GM18508 (cell line): ENCODE measurements around the gene ZFP57.
"Not testable (repeated sequence)": the region's sequence is repeated elsewhere in the genome, so short reads cannot be mapped to it uniquely, and the experiment has no call there.

ENCODE experiments used
- ATAC-seq: cut with Tn5 transposase; IDR thresholded peaks from one replicate; pipeline ENCODE4 v1.9.1; 2021; ENCODE audit warnings: moderate number of reproducible peaks; ENCODE audit not compliant: insufficient read depth, unreplicated experiment

ZFP57 gene

DNA sequence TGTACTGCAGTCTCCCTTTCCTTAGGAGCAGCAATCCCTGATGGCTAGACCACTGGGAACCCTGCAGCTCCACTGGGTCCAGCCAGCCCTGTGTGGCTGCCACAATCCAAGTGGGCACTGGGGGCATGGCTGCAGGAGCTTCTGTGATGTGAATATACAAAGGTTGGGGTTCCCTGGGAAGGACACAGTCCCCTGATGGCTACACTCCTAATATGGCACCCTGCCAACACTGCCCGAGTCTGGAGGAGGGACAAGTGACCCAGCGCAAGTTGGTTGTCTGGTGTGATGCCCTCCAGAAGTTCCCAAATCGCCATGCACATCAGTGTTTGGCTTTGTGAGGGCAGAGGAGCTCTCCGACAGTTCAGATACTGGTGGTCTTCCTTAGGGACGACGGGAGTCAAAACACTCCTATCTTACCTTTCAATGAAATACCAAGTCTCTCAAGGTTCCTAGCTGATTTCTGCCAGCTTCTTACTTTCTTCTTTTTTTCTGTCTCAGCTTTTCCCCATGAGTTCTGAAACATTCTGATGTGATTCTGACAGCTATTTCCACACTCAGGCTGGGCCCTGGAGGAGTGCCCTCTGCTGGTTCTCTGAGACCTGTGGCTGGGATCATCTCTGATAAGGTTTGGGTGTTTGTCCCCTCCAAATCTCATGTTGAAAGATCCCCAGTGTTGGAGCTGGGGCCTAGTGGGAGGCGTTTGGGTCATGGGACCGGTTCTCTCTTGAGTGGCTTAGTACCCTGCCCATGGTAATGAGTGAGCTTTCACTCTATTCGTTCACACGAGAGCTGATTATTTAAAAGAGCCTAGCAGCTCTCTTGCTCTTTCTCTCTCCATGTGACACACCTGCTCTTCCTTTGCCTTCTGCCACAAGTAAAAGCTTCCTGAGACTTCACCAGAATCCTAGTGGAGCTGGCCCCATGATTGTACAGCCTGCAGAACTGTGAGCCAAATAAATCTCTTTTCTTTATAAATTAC lies 15.5 kb upstream of the ZFP57 start:
- no peak for ATAC-seq

DNA sequence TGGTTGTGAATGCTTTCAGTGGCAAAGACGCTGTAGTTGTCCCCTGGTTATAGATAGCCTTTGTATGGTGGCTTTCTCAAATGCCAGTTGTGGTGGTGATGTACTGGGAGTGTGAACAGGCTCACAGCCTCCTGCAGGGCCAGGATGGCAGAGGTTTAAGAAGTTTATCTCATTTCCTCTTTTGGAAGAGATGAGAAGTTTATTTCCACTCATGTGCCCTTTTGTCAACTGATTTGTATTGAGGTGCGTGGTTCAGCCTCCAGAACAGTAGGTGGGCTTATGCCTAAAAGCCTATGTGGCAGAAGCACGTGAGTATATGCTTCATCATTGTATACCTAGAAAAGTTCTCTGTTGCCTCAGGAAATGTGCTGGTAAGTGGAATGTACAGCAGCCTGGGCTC lies 13.7 kb upstream of the ZFP57 start:
- ATAC-seq, result no peak

DNA sequence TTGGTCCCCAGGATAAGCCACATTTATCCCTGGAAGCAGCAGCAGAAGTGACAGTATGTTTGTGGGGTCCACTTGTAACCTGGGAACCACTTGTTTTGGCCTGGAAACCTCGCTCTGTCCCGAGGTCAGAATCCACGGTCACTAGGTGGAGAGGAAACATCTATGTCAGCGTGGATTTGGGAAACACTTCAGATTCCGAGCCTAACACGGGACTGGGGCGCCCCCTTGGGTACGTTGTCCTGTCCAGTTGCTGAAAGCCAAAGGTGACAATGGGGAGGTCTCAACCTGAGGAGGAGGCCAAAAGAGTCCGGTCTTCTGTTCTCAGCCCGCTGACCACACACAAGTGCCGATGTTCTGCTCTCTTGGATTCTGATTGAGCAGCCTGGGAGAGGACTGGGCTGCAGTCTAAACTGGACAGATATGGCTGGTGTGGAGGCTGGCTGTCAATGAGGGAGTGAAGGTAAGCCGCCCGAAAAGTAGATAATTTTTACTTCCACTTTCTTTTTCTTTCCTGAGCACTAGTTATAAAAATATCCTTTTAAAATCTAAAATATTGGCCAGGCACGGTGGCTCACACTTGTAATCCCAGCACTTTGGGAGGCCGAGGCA lies 4.9 kb upstream of the ZFP57 start:
- ATAC-seq, result no peak

DNA sequence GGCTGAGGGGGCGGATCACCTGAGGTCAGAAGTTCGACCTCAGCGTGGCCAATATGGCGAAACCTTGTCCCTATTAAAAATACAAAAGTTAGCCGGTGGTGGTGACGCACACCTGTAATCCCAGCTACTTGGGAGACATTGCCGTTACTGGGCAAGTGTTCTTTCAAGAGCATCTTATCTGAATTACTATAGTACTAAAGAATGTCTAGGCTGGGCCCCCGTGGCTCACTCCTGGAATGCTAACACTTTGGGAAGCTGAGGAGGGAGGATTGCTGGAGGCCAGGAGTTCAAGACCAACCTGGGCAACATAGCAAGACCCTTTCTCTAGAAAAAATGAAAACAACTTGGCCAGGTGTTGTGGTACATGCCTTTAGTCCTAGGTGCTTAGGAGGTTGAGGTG lies 859 bp upstream of the ZFP57 start:
- ATAC-seq, result no peak

- no peak for ATAC-seq
These were observed 536 bp downstream of the ZFP57 start for GRCh38 chr6:29680416-29680815.

- no peak for ATAC-seq
These were observed 990 bp downstream of the ZFP57 start for GRCh38 chr6:29679962-29680361.

GRCh38 chr6:29678114-29678513 lies 2.8 kb downstream of the ZFP57 start:
- no peak for ATAC-seq

DNA sequence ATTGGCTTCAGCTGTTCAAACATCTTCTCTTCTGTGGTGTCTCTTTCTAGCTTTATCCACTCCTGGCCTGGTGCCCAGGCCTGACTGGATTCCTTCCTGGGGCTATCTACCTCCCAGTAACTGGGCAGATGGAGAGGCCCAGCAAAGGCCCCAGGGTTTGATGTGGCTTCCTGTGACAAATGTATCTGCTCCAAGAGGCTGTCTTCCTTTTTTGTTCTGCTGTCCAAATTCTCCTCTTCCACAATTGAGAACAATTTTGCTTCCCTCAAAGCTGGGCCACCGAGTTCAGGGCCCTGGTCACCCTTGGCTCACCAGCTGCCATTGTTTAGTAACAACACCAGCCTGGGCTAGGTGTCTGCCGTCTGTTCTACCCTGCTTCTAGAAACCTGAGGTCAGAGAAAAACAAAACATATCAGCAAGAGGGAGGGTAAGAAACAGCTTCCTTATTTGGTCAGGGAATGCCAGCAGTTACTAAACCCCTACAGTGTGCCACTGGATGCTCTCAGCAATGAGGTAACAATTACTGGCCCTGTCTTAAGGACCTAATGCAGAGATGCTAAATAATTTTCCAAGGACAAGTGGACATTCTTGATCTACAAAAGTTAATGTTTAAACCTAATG lies 3.9 kb downstream of the ZFP57 start:
- no peak for ATAC-seq

GRCh38 chr6:29675561-29675960 lies 5.4 kb downstream of the ZFP57 start:
- ATAC-seq, result no peak

- no peak for ATAC-seq
These were observed 6.9 kb downstream of the ZFP57 start for GRCh38 chr6:29674008-29674407.

GRCh38 chr6:29673161-29673560 lies 7.8 kb downstream of the ZFP57 start:
- no peak for ATAC-seq

DNA sequence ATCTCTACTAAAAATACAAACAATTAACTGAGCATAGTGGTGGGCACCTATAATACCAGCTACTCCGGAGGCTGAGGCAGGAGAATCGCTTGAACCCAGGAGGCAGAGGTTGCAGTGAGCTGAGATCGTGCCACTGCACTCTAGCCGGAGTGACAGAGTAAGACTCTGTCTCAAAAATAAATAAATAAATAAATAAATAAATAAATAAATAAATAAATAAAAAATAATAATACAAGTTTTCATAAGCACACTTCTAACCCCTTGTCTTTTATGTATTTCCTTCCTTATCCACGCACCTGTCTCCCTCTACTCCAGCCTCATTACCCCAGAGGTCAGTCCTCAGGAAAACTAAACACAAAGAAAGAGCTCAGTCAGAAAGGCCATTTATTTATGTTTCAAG lies 8.8 kb downstream of the ZFP57 start:
- ATAC-seq, result not testable (repeated sequence)

DNA sequence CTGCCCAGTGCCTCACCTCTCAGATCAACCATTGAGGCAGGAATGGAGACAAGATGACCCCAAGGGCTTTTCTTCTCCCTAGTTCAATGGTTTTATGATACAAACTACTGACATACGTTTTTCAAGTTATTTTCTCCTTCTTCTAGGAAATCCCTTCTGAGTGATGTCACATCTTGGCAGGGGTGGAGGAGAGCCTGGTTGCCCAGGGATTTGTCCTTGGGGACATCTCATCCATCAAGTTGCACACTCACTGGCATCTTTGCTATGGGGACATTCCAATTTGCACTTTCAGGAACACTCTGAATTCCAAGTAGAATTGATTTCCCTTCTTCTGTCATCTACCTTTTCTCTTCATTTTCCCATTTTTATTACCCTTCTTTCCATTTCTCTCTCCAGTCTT lies 9.9 kb downstream of the ZFP57 start:
- ATAC-seq, result no peak

DNA sequence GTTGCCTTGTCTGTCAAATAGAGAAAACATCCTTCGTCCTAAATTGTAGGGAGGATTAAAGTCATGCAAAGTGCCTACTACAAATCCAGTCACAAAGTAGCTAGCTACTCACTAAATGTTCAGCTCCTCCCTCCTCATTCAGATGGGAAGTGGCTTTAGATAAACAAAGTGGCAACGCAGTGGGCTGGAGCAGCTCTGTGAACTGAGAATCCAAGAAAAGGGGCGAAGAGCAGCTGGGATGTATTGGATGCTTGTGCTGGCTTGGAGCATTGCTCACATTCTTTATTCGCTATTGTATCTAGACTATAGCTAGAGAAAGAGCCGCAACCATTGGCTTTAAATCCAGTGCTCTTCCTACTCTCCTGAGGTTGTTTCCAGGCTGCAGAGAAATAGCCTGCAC lies 13.8 kb downstream of the ZFP57 start:
- ATAC-seq, result no peak

GRCh38 chr6:29666826-29667130 lies 14.2 kb downstream of the ZFP57 start:
- no peak for ATAC-seq

GRCh38 chr6:29665942-29666825 lies 14.8 kb downstream of the ZFP57 start:
- ATAC-seq, result no peak

DNA sequence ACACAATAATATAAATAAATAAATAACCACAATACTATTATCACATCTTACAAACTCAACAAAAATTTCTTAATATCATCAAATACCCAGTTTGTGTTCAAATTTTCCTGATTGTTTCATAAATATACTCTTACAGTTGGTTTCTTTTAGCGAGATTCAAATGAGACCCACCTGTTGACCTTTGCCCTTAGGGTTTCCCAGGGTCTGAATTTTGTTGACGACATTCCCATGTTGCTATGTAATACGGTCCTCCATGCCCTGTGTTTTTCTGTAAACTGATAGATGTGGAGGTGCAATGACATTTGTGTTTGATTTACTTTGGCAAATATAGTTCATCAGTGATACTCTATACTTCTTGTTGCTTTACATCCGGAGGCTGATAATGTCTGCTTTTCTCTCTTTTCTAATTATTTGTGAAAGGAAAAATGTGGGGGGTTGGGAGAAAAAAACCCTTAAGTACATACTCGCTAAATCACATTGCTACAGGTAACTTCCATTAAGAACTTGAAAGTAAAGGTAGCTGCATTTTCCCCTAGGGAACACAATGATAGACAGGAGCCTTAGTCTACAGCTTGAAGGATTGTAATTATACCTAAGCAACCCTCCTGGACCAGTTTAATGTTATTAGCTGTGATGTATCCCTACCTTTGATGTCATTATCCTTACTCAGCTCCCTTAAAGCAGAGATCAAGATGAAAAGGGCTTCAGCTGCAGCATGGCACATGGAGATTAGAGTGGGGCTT lies 17.5 kb downstream of the ZFP57 start:
- ATAC-seq, result no peak

DNA sequence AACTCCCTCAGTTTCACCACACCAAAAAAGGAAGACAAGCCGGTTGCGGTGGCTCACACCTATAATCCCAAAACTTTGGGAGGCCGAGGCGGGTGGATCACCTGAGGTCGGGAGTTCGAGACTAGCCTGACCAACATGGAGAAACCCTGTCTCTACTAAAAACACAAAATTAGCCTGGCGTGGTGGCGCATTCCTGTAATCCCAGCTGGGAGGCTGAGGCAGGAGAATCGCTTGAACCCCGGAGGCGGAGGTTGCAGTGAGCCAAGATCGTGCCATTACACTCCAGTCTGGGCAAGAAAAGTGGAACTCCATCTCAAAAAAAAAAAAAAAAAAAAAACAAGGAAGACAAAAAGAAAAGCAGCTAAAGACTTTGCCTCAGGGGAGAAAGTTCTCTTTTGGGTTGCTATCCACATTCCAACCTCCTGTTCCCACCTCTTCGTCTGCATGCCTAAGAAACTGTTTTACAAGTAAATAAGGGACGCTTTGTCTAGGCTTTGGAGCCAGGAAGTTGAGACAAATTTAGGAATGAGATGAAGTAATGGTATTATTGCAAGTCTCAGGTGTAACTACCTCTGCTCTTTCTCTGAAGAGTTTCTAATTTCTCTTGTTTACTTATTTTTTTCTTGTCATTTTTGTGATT lies 19.3 kb downstream of the ZFP57 start:
- not testable (repeated sequence) for ATAC-seq

- no peak for ATAC-seq
These were observed 19.9 kb downstream of the ZFP57 start for GRCh38 chr6:29661071-29661470.
